ENCODE results near the gene ARF3.
A peak's percentile ranks its signal among the peaks of the same experiment; 100 is the strongest.

ARF3 gene

DNA sequence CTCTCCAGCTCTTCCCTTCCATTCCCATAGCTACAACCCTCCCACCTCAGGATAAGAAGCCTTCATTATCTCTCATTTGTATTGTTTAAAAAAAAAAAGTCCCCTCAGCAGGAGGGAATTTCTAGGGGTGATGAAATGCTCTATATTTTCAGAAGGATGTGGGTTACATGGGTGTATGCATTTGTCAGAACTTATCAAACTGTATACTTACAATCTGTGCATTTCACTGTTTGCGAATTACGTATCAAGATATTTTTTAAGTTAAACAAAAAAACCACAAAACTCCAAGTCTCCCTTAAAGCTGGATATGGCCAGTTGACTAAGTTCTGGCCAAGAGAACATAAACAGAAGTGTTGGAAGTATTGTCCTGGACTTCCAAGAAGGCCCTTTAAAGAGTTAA lies 30.0 kb downstream of the ARF3 start:
- Histone ChIP-seq H4K8ac (ENCODE audit: low read length) (no peak overlapping the region), H3K4me3 (ENCODE audit: insufficient read depth in 1 of 2, low read depth in 1 of 2, low read length in 2 of 2) (no peak overlapping the region), H3K79me1 (replicated peaks; ENCODE audit: low read length, poor library complexity, severe bottlenecking) (peaks cover 29% of the 10 kb centered on the region), H3K4me1 (ENCODE audit: control insufficient read depth, insufficient read depth, low read depth, low read length) (no peaks in the 10 kb centered on the region), H2BK120ac (ENCODE audit: low read depth, low read length) (no peak overlapping the region), H2BK12ac (ENCODE audit: low read length in 2 of 2) (no peak overlapping the region), H3K9ac (ENCODE audit: low read length) (no peak overlapping the region), H3K27ac (ENCODE audit: low read length, poor library complexity, severe bottlenecking) (no peak overlapping the region), H3K36me3 (ENCODE audit: control insufficient read depth in 1 of 2, insufficient read depth in 2 of 2, low read depth in 1 of 2, low read length in 2 of 2) (peaks cover 55 to 59% of the 10 kb centered on the region in 2 experiments), H3K4me2 (ENCODE audit: low read length, poor library complexity, severe bottlenecking) (no peak overlapping the region), H2BK5ac (ENCODE audit: low read depth, low read length, poor library complexity, severe bottlenecking) (no peak overlapping the region), H2BK15ac (ENCODE audit: low read depth, poor library complexity, severe bottlenecking) (no peak overlapping the region), H4K91ac (ENCODE audit: low read length) (no peak overlapping the region), H3K27me3 (ENCODE audit: control insufficient read depth in 1 of 2, insufficient read depth in 1 of 2, low read length in 2 of 2) (no peaks in the 10 kb centered on the region), H3K18ac (ENCODE audit: low read depth in 1 of 2, low read length in 2 of 2) (peak overlapping the region in 1 of 2 experiments; percentile 82), H3K9me3 (ENCODE audit: control insufficient read depth, low read length) (no peaks in the 10 kb centered on the region), H3K14ac (ENCODE audit: low read length in 2 of 2) (peak overlapping the region in 1 of 2 experiments; percentile 80), H3K23ac (ENCODE audit: low read length in 2 of 2) (no peak overlapping the region), H2AK5ac (ENCODE audit: low read length, severe bottlenecking) (no peak overlapping the region), H2AFZ (ENCODE audit: low read depth, low read length) (no peak overlapping the region), H3K4ac (ENCODE audit: low read depth in 1 of 2, low read length in 2 of 2) (no peak overlapping the region)
- DNase-seq, result peak; percentile 92
- WGBS, result no CpG with 5 or more reads among the region's 2 CpGs

DNA sequence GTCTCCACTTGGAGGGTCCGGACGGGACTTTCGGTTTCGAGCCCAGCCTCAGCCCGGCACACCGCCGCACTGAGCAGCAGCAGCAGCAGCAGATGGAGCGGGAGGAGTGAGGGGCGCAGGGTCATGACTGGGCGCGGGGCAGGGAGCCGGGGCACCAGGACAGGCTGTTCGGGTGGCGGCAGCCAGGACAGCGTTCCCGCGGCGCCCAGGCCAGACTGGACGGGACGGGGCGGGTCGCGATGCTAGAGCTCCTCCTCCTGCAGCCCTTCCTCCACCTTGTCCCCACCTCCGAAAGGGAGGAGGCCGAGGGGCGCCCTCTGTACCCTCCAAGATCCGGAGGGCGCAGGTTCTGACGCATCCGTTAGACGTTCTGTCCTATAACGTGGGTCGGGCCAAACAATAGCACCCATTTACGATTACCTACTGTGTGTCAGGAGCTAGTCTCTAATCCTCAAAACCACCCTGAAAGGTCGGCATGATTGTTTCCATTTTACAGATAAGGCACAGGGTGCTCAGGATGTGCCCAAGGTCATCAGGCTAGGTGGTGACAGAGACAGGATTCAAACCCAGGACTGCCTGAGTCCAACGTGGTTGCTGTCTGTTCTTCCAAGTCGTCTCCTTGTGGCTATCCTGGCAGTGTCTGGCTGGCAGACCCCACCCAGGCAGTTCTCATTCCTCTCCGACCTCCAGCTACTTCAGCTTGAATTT lies 31.8 kb downstream of the ARF3 start, which contains the start of gene FKBP11:
Gene FKBP11 (minus strand): TSS at position 189 of the 708 bp plus-strand sequence. CDS start 64 bp downstream, at position 125.
- no peaks in the 10 kb centered on the region for H3K4me1 ChIP-seq (ENCODE audit: control insufficient read depth, insufficient read depth, low read depth, low read length)
- H3K79me1 ChIP-seq (replicated peaks; ENCODE audit: low read length, poor library complexity, severe bottlenecking), result peaks cover 20% of the 10 kb centered on the region
- H2BK12ac ChIP-seq (ENCODE audit: low read length in 2 of 2), result peak within 1 kb of the TSS in 1 of 2 experiments; percentile 51
- peak within 1 kb of the TSS; percentile 97 for H3K9ac ChIP-seq (ENCODE audit: low read length)
- H3K18ac ChIP-seq (ENCODE audit: low read depth in 1 of 2, low read length in 2 of 2), result peak within 1 kb of the TSS; percentile 63 to 91
- H3K27me3 ChIP-seq (ENCODE audit: control insufficient read depth in 1 of 2, insufficient read depth in 1 of 2, low read length in 2 of 2), result no peaks in the 10 kb centered on the region
- peak within 1 kb of the TSS; percentile 83 for H4K91ac ChIP-seq (ENCODE audit: low read length)
- H3K27ac ChIP-seq (ENCODE audit: low read length, poor library complexity, severe bottlenecking), result no peak within 1 kb of the TSS
- H3K36me3 ChIP-seq (ENCODE audit: control insufficient read depth in 1 of 2, insufficient read depth in 2 of 2, low read depth in 1 of 2, low read length in 2 of 2), result peaks cover 52 to 54% of the 10 kb centered on the region in 2 experiments
- H3K4me2 ChIP-seq (ENCODE audit: low read length, poor library complexity, severe bottlenecking), result no peak within 1 kb of the TSS
- H3K14ac ChIP-seq (ENCODE audit: low read length in 2 of 2), result peak within 1 kb of the TSS in 1 of 2 experiments; percentile 90
- peak within 1 kb of the TSS; percentile 74 for H2BK120ac ChIP-seq (ENCODE audit: low read depth, low read length)
- peak within 1 kb of the TSS; percentile 26 to 96 for H3K4me3 ChIP-seq (ENCODE audit: insufficient read depth in 1 of 2, low read depth in 1 of 2, low read length in 2 of 2)
- H2BK15ac ChIP-seq (ENCODE audit: low read depth, poor library complexity, severe bottlenecking), result peak within 1 kb of the TSS; percentile 80
- DNase-seq, result peak; percentile 56
- WGBS, result 40% methylated on average over 38 of the region's 38 CpGs
- H3K23ac ChIP-seq (ENCODE audit: low read length in 2 of 2), result peak within 1 kb of the TSS in 1 of 2 experiments; percentile 83
- H2AK5ac ChIP-seq (ENCODE audit: low read length, severe bottlenecking), result no peak within 1 kb of the TSS
- peak within 1 kb of the TSS; percentile 52 for H4K8ac ChIP-seq (ENCODE audit: low read length)
- H3K4ac ChIP-seq (ENCODE audit: low read depth in 1 of 2, low read length in 2 of 2), result peak within 1 kb of the TSS in 1 of 2 experiments; percentile 90
- no peak within 1 kb of the TSS for H2BK5ac ChIP-seq (ENCODE audit: low read depth, low read length, poor library complexity, severe bottlenecking)
- H3K9me3 ChIP-seq (ENCODE audit: control insufficient read depth, low read length), result no peaks in the 10 kb centered on the region
- H2AFZ ChIP-seq (ENCODE audit: low read depth, low read length), result peak within 1 kb of the TSS; percentile 6

DNA sequence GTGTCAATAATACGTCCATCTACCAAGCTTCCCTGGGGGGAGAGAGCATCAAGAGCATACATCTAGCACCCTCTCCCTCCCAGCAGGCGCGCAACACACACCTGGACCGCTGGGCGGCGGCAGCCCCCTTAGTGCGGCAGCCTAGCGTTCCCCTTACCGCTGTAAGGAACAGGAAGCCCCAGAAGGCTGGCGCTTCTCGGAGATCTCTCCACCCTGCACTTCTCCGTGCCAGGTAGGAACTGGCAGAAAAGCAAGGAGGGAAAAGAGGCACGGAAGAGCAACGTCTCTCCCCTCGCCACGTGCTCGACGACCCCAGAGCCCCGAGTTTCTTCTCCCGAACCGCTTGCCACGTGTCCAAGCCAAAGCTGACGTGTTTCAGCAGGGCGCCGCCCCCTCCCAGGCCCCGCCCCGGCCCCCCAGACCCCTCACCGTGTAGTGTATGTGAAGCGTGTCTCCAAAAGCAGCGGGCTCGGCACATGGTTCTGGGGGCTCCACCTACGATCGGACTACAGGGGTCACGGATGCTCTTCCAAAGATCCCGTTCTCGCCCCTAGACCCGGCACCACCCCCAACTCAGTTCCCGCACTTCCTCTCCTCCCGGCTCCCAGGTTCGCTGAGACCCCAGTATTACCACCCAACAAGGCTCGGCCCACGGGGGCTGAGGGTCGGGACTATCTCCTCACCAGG lies 32.5 kb downstream of the ARF3 start:
- Histone ChIP-seq H3K27ac (ENCODE audit: low read length, poor library complexity, severe bottlenecking) (no peak overlapping the region), H3K79me1 (replicated peaks; ENCODE audit: low read length, poor library complexity, severe bottlenecking) (peaks cover 18% of the 10 kb centered on the region), H2BK5ac (ENCODE audit: low read depth, low read length, poor library complexity, severe bottlenecking) (no peak overlapping the region), H2BK15ac (ENCODE audit: low read depth, poor library complexity, severe bottlenecking) (peak overlapping the region; percentile 80), H3K4me3 (ENCODE audit: insufficient read depth in 1 of 2, low read depth in 1 of 2, low read length in 2 of 2) (peak overlapping the region; percentile 26 to 96), H2AK5ac (ENCODE audit: low read length, severe bottlenecking) (no peak overlapping the region), H2AFZ (ENCODE audit: low read depth, low read length) (peak overlapping the region; percentile 6), H2BK12ac (ENCODE audit: low read length in 2 of 2) (peak overlapping the region in 1 of 2 experiments; percentile 51), H2BK120ac (ENCODE audit: low read depth, low read length) (peak overlapping the region; percentile 74), H3K18ac (ENCODE audit: low read depth in 1 of 2, low read length in 2 of 2) (peak overlapping the region; percentile 63 to 91), H4K8ac (ENCODE audit: low read length) (peak overlapping the region; percentile 52), H3K9me3 (ENCODE audit: control insufficient read depth, low read length) (no peaks in the 10 kb centered on the region), H3K4me1 (ENCODE audit: control insufficient read depth, insufficient read depth, low read depth, low read length) (no peaks in the 10 kb centered on the region), H3K4ac (ENCODE audit: low read depth in 1 of 2, low read length in 2 of 2) (peak overlapping the region in 1 of 2 experiments; percentile 90), H3K14ac (ENCODE audit: low read length in 2 of 2) (peak overlapping the region in 1 of 2 experiments; percentile 90), H4K91ac (ENCODE audit: low read length) (peak overlapping the region; percentile 83), H3K23ac (ENCODE audit: low read length in 2 of 2) (peak overlapping the region in 1 of 2 experiments; percentile 83), H3K4me2 (ENCODE audit: low read length, poor library complexity, severe bottlenecking) (no peak overlapping the region), H3K27me3 (ENCODE audit: control insufficient read depth in 1 of 2, insufficient read depth in 1 of 2, low read length in 2 of 2) (no peaks in the 10 kb centered on the region), H3K9ac (ENCODE audit: low read length) (peak overlapping the region; percentile 97), H3K36me3 (ENCODE audit: control insufficient read depth in 1 of 2, insufficient read depth in 2 of 2, low read depth in 1 of 2, low read length in 2 of 2) (peaks cover 45 to 56% of the 10 kb centered on the region in 2 experiments)
- 37% methylated on average over 43 of the region's 43 CpGs for WGBS
- DNase-seq, result peak; percentile 58

GRCh38 chr12:48923117-48923516 lies 34.2 kb downstream of the ARF3 start:
- H3K4me2 ChIP-seq (ENCODE audit: low read length, poor library complexity, severe bottlenecking), result no peak overlapping the region
- H3K4me1 ChIP-seq (ENCODE audit: control insufficient read depth, insufficient read depth, low read depth, low read length), result no peaks in the 10 kb centered on the region
- H2BK12ac ChIP-seq (ENCODE audit: low read length in 2 of 2), result no peak overlapping the region
- H3K4ac ChIP-seq (ENCODE audit: low read depth in 1 of 2, low read length in 2 of 2), result no peak overlapping the region
- H4K91ac ChIP-seq (ENCODE audit: low read length), result no peak overlapping the region
- H3K18ac ChIP-seq (ENCODE audit: low read depth in 1 of 2, low read length in 2 of 2), result no peak overlapping the region
- no peaks in the 10 kb centered on the region for H3K27me3 ChIP-seq (ENCODE audit: control insufficient read depth in 1 of 2, insufficient read depth in 1 of 2, low read length in 2 of 2)
- no peaks in the 10 kb centered on the region for H3K9me3 ChIP-seq (ENCODE audit: control insufficient read depth, low read length)
- WGBS, result 89% methylated on average over 2 of the region's 3 CpGs
- no peak overlapping the region for H2BK15ac ChIP-seq (ENCODE audit: low read depth, poor library complexity, severe bottlenecking)
- H3K79me1 ChIP-seq (replicated peaks; ENCODE audit: low read length, poor library complexity, severe bottlenecking), result peaks cover 16% of the 10 kb centered on the region
- no peak overlapping the region for H2AK5ac ChIP-seq (ENCODE audit: low read length, severe bottlenecking)
- no peak overlapping the region for H2AFZ ChIP-seq (ENCODE audit: low read depth, low read length)
- no peak overlapping the region for H2BK5ac ChIP-seq (ENCODE audit: low read depth, low read length, poor library complexity, severe bottlenecking)
- DNase-seq, result no peak
- no peak overlapping the region for H3K23ac ChIP-seq (ENCODE audit: low read length in 2 of 2)
- no peak overlapping the region for H4K8ac ChIP-seq (ENCODE audit: low read length)
- H3K9ac ChIP-seq (ENCODE audit: low read length), result no peak overlapping the region
- H3K4me3 ChIP-seq (ENCODE audit: insufficient read depth in 1 of 2, low read depth in 1 of 2, low read length in 2 of 2), result no peak overlapping the region
- no peak overlapping the region for H3K27ac ChIP-seq (ENCODE audit: low read length, poor library complexity, severe bottlenecking)
- H3K36me3 ChIP-seq (ENCODE audit: control insufficient read depth in 1 of 2, insufficient read depth in 2 of 2, low read depth in 1 of 2, low read length in 2 of 2), result peaks cover 38 to 51% of the 10 kb centered on the region in 2 experiments
- no peak overlapping the region for H2BK120ac ChIP-seq (ENCODE audit: low read depth, low read length)
- H3K14ac ChIP-seq (ENCODE audit: low read length in 2 of 2), result no peak overlapping the region
